GM18951 (cell line): ENCODE measurements around the gene CELA3A.

ENCODE experiments used
- POLR2A ChIP-seq: IDR thresholded peaks from 4 replicates; pipeline ENCODE4 v1.6.1; 2011; ENCODE audit warnings: mild to moderate bottlenecking; ENCODE audit not compliant: insufficient read length, insufficient read depth; ENCODE audit errors: extremely low read depth
- in situ Hi-C: fragments of 300-500 bp; cut with MboI; formaldehyde crosslinking; loops from one replicate; pipeline ENCODE4 v1.12.0; 2022; ENCODE audit warnings: low sequenced_read_pairs, mixed read lengths, inconsistent platforms; ENCODE audit not compliant: unreplicated experiment

The CELA3A gene

GRCh38 chr1:22052115-22053016 lies 50.9 kb downstream of the CELA3A start, which contains the start of gene CDC42:
TSS of gene CDC42 (plus strand) at chr1:22052709. CDS start at chr1:22078479, 25,770 bp downstream.
- TF ChIP-seq POLR2A: peak; percentile 95
- in situ Hi-C loops: no loop called here

- in situ Hi-C loops: no loop called here
- no peak for TF ChIP-seq POLR2A
These were observed 51.8 kb downstream of the CELA3A start for GRCh38 chr1:22053017-22053860.

- in situ Hi-C loops: no loop called here
- no peak for TF ChIP-seq POLR2A
These were observed 52.7 kb downstream of the CELA3A start for GRCh38 chr1:22053861-22054770.

GRCh38 chr1:22055463-22055862 lies 54.0 kb downstream of the CELA3A start:
- no peak for TF ChIP-seq POLR2A
- in situ Hi-C loops: no loop called here

- TF ChIP-seq POLR2A: no peak
- in situ Hi-C loops: no loop called here
These were observed 54.6 kb downstream of the CELA3A start for GRCh38 chr1:22056043-22056442.

GRCh38 chr1:22056936-22057335 lies 55.5 kb downstream of the CELA3A start:
- in situ Hi-C loops: no loop called here
- TF ChIP-seq POLR2A: no peak

GRCh38 chr1:22057861-22058260 lies 56.4 kb downstream of the CELA3A start:
- in situ Hi-C loops: no loop called here
- no peak for TF ChIP-seq POLR2A
